WTC11 (cell line): ENCODE data around the gene ATP2A1.
"Not testable (repeated sequence)": the region's sequence is repeated elsewhere in the genome, so short reads cannot be mapped to it uniquely, and the experiment has no call there.

ENCODE experiments used
- CTCF ChIP-seq: fragments of 200-600 bp; IDR thresholded peaks from 2 replicates; pipeline ENCODE4 v1.8.0; 2022; ENCODE audit warnings: antibody characterized with exemption
- ERG ChIP-seq: fragments of 250-450 bp; sonication (Bioruptor Pico); IDR thresholded peaks from 2 replicates; pipeline ENCODE4 v1.8.0; 2021; ENCODE audit warnings: mild to moderate bottlenecking
- FOXK1 ChIP-seq: sonication (generic); formaldehyde crosslinking; IDR thresholded peaks from 2 replicates; pipeline ENCODE4 v1.8.0; 2022; ENCODE audit warnings: mild to moderate bottlenecking, moderate library complexity, missing genetic modification reagents
- RORB ChIP-seq: fragments of 250-450 bp; sonication (Bioruptor Pico); IDR thresholded peaks from 2 replicates; pipeline ENCODE4 v1.9.0; 2021; ENCODE audit warnings: mild to moderate bottlenecking

GRCh38 chr16:28939825-28940224 is 61.5 kb downstream of the ATP2A1 start:
- TF ChIP-seq CTCF; FOXK1 (CRISPR knock-in tag); ERG; RORB (CRISPR knock-in tag): not testable (repeated sequence)
